K562 (cell line): ENCODE data around the gene MRGPRF. TPM values are rescaled to one million over a fixed set of nuclear protein-coding genes. Genes with fewer than 3 reads are reported as not detected.

Source experiments
- CBX5 ChIP-seq: IDR thresholded peaks from 2 replicates; pipeline ENCODE4 v1.6.1; 2014; ENCODE audit warnings: low read depth, borderline replicate concordance
- CSDE1 ChIP-seq, 2 experiments: fragments of 450-650 bp; IDR thresholded peaks; 2 replicates each; pipeline ENCODE4 v1.6.1; 2016; ENCODE audit warnings: mild to moderate bottlenecking in 1 of 2
- EHMT2 ChIP-seq: fragments of 450-650 bp; IDR thresholded peaks from 2 replicates; pipeline ENCODE4 v1.6.1; 2018; ENCODE audit warnings: antibody characterized with exemption
- FOXJ2 ChIP-seq: fragments of 200-800 bp; sonication (Bioruptor generic); IDR thresholded peaks from 2 replicates; pipeline ENCODE4 v1.6.1; 2016; ENCODE audit warnings: missing genetic modification characterization, missing compliant biosample characterization
- HDAC6 ChIP-seq: IDR thresholded peaks from 2 replicates; pipeline ENCODE4 v1.6.1; 2012; ENCODE audit warnings: low read depth, mild to moderate bottlenecking, control low read depth, inconsistent platforms, low read length, moderate library complexity
- KLF16 ChIP-seq: IDR thresholded peaks from 2 replicates; pipeline ENCODE4 v1.6.1; 2016; ENCODE audit warnings: antibody characterized with exemption
- KLF6 ChIP-seq: fragments of 250-450 bp; sonication (Bioruptor Pico); IDR thresholded peaks from 2 replicates; pipeline ENCODE4 v1.4.0; 2020; ENCODE audit warnings: mild to moderate bottlenecking, moderate library complexity, borderline replicate concordance
- L3MBTL2 ChIP-seq: fragments of 450-650 bp; IDR thresholded peaks from 2 replicates; pipeline ENCODE4 v1.6.1; 2016; ENCODE audit warnings: mild to moderate bottlenecking, moderate library complexity
- MCM2 ChIP-seq: fragments of 450-650 bp; IDR thresholded peaks from 2 replicates; pipeline ENCODE4 v1.6.1; 2017; ENCODE audit warnings: low read depth, mild to moderate bottlenecking
- MEIS2 ChIP-seq: fragments of 450-650 bp; IDR thresholded peaks from 2 replicates; pipeline ENCODE4 v1.6.1; 2014; ENCODE audit warnings: mild to moderate bottlenecking; ENCODE audit not compliant: partially characterized antibody
- NCOA4 ChIP-seq: fragments of 450-650 bp; IDR thresholded peaks from 2 replicates; pipeline ENCODE4 v1.6.1; 2018; ENCODE audit warnings: mild to moderate bottlenecking; ENCODE audit not compliant: partially characterized antibody
- NONO ChIP-seq, 2 experiments: fragments of 200-400 bp in 1 of 2; fragments of 450-650 bp in 1 of 2; formaldehyde crosslinking in 1 of 2; IDR thresholded peaks; 2 replicates each; pipeline ENCODE4 v1.6.1; 2017; ENCODE audit warnings: low read depth in 2 of 2, mild to moderate bottlenecking in 2 of 2, moderate library complexity in 2 of 2, low read length in 1 of 2
- NR4A1 ChIP-seq, 2 experiments: fragments of 250-450 bp in 1 of 2; fragments of 450-650 bp in 1 of 2; sonication (Bioruptor Pico) in 1 of 2; IDR thresholded peaks; 2 replicates each; pipeline versions ENCODE4 v1.4.0 to v1.6.1; 2016 to 2020; ENCODE audit warnings: mild to moderate bottlenecking in 2 of 2, missing compliant biosample characterization in 1 of 2, missing genetic modification characterization in 1 of 2, moderate library complexity in 1 of 2
- PHB ChIP-seq: fragments of 250-450 bp; sonication (Bioruptor Pico); IDR thresholded peaks from 2 replicates; pipeline ENCODE4 v1.5.0; 2021
- PHF21A ChIP-seq: fragments of 450-650 bp; IDR thresholded peaks from 2 replicates; pipeline ENCODE4 v1.6.1; 2017; ENCODE audit warnings: low read depth, borderline replicate concordance
- POLR2H ChIP-seq: IDR thresholded peaks from 2 replicates; pipeline ENCODE4 v1.6.1; 2016; ENCODE audit warnings: missing genetic modification characterization, low read depth, mild to moderate bottlenecking, control low read depth, missing compliant biosample characterization, moderate library complexity
- RAD21 ChIP-seq, 2 experiments: fragments of 250-450 bp in 1 of 2; fragments of 450-650 bp in 1 of 2; sonication (Bioruptor Pico) in 1 of 2; formaldehyde crosslinking in 1 of 2; IDR thresholded peaks in 1 of 2; conservative IDR thresholded peaks in 1 of 2; 2 replicates each; pipeline versions ENCODE4 v1.4.0 to v1.8.0; 2020 to 2022; ENCODE audit warnings: mild to moderate bottlenecking in 2 of 2, moderate library complexity in 1 of 2
- RBM34 ChIP-seq: fragments of 200-400 bp; formaldehyde crosslinking; IDR thresholded peaks from 2 replicates; pipeline ENCODE4 v1.6.1; 2018; ENCODE audit warnings: low read length, borderline replicate concordance; ENCODE audit not compliant: insufficient read depth
- RNF2 ChIP-seq: sonication (generic); IDR thresholded peaks from 2 replicates; pipeline ENCODE4 v1.6.1; 2016
- SRF ChIP-seq, 2 experiments: fragments of 250-450, 450-650 bp in 1 of 2; sonication (Bioruptor Pico) in 1 of 2; sonication (generic) in 1 of 2; formaldehyde crosslinking; IDR thresholded peaks; 2 replicates each; pipeline versions ENCODE4 v1.5.0 to v1.5.1; 2020 to 2022; ENCODE audit warnings: mild to moderate bottlenecking in 1 of 2, missing genetic modification reagents in 1 of 2
- TARDBP ChIP-seq: fragments of 450-650 bp; IDR thresholded peaks from 2 replicates; pipeline ENCODE4 v1.6.1; 2016
- ZEB2 ChIP-seq: fragments of 450-650 bp; IDR thresholded peaks from 2 replicates; pipeline ENCODE4 v1.6.1; 2016
- ZKSCAN8 ChIP-seq: fragments of 200-800 bp; sonication (Bioruptor generic); IDR thresholded peaks from 2 replicates; pipeline ENCODE4 v1.6.1; 2016; ENCODE audit warnings: missing genetic modification characterization, missing compliant biosample characterization
- ZNF146 ChIP-seq: IDR thresholded peaks from one replicate; pipeline ENCODE4 v1.6.1; 2018; ENCODE audit warnings: missing compliant biosample characterization; ENCODE audit not compliant: unreplicated experiment
- ZNF24 ChIP-seq: fragments of 450-650 bp; IDR thresholded peaks from 2 replicates; pipeline ENCODE4 v1.6.1; 2016
- polyA plus RNA-seq, 8 experiments: library from polyadenylated mRNA; depleted of rRNA in 4 of 8; stranded (reverse) in 5 of 8; unstranded in 3 of 8; fragments of >200 nt; fragmentation: Nextera tagmentation in 2 of 8; fragmentation: Illumina TruSeq in 1 of 8; extraction: Ambion mirVana in 2 of 8; extraction: Trizol in 1 of 8; gene quantifications; 2 replicates each; pipeline versions ENCODE4 v1.2.1 to v1.2.3, GENCODE V29; 2011 to 2014; ENCODE audit warnings: inconsistent platforms in 1 of 8, missing spikeins in 1 of 8
- total RNA-seq, 7 experiments: library from RNA; depleted of rRNA in 6 of 7; stranded (reverse); fragments of >200 nt in 6 of 7; fragmentation: Illumina TruSeq in 2 of 7; extraction: Trizol in 2 of 7; gene quantifications; 2 replicates each; pipeline versions ENCODE4 v1.2.1 to v1.2.3, GENCODE V29; 2011 to 2021; ENCODE audit warnings: low replicate concordance in 1 of 7
- TF ChIP-seq, protein P1 (sequence below): fragments of 250-450 bp; sonication (Bioruptor Pico); IDR thresholded peaks from 2 replicates; pipeline ENCODE4 v1.4.0; 2020; ENCODE audit warnings: mild to moderate bottlenecking, moderate library complexity, borderline replicate concordance
- TF ChIP-seq, protein P2 (sequence below): fragments of 450-650 bp; IDR thresholded peaks from 2 replicates; pipeline ENCODE4 v1.7.1; 2018; ENCODE audit warnings: mild to moderate bottlenecking, low read depth; ENCODE audit not compliant: partially characterized antibody

MRGPRF gene
- total and polyA plus RNA-seq, 9 of the 15 experiments (the other 6 are each of a cell fraction or from before 2014, with no cell fraction given), result not detected

DNA sequence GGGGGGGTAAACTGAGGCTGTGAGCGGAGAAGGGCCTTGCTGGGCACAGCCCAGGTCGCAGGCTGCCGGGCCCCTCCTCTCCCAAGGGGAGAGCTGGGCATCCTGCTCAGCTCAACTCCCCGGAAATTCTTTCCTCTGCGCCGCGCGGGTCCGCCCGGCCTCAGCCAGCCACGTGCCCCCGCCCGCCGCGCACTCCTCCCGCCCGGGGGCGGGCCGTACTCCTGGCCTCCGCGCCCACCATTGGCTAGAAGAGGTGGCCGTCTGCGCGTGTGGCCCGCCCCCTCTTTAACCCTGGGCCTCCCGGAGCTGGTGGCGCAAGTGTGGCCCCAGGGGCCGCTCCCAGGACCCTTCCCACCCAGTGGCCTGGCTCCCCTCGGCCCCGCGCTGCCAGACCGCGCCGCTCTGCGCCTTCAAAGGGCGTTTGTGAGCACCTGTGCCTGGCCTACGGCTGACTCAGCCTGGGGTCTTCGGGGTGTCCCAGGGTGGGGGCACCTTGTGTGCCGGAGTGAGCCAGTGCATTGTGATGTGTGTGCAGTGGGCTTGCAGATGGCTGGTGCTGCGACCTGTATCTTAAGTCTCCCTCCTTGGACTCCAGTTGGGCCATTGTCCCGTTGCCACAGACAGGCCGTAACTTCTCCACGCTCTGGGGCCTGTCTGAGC lies 2.0 kb downstream of the MRGPRF start (continued):
- no peak for TF ChIP-seq ZNF24
- TF ChIP-seq PHB (CRISPR knock-in tag), result no peak
- no peak for TF ChIP-seq ZEB2
- TF ChIP-seq, protein P1, sequence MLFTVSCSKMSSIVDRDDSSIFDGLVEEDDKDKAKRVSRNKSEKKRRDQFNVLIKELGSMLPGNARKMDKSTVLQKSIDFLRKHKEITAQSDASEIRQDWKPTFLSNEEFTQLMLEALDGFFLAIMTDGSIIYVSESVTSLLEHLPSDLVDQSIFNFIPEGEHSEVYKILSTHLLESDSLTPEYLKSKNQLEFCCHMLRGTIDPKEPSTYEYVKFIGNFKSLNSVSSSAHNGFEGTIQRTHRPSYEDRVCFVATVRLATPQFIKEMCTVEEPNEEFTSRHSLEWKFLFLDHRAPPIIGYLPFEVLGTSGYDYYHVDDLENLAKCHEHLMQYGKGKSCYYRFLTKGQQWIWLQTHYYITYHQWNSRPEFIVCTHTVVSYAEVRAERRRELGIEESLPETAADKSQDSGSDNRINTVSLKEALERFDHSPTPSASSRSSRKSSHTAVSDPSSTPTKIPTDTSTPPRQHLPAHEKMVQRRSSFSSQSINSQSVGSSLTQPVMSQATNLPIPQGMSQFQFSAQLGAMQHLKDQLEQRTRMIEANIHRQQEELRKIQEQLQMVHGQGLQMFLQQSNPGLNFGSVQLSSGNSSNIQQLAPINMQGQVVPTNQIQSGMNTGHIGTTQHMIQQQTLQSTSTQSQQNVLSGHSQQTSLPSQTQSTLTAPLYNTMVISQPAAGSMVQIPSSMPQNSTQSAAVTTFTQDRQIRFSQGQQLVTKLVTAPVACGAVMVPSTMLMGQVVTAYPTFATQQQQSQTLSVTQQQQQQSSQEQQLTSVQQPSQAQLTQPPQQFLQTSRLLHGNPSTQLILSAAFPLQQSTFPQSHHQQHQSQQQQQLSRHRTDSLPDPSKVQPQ (CRISPR knock-in tag), result no peak
- no peak for TF ChIP-seq ZNF146 (CRISPR knock-in tag)
- TF ChIP-seq, protein P2, sequence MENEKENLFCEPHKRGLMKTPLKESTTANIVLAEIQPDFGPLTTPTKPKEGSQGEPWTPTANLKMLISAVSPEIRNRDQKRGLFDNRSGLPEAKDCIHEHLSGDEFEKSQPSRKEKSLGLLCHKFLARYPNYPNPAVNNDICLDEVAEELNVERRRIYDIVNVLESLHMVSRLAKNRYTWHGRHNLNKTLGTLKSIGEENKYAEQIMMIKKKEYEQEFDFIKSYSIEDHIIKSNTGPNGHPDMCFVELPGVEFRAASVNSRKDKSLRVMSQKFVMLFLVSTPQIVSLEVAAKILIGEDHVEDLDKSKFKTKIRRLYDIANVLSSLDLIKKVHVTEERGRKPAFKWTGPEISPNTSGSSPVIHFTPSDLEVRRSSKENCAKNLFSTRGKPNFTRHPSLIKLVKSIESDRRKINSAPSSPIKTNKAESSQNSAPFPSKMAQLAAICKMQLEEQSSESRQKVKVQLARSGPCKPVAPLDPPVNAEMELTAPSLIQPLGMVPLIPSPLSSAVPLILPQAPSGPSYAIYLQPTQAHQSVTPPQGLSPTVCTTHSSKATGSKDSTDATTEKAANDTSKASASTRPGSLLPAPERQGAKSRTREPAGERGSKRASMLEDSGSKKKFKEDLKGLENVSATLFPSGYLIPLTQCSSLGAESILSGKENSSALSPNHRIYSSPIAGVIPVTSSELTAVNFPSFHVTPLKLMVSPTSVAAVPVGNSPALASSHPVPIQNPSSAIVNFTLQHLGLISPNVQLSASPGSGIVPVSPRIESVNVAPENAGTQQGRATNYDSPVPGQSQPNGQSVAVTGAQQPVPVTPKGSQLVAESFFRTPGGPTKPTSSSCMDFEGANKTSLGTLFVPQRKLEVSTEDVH, result no peak
- no peak for TF ChIP-seq MCM2
- no peak for TF ChIP-seq NR4A1 (CRISPR knock-in tag; IDR thresholded peaks at IDR 0.05)
- no peak for TF ChIP-seq NR4A1 (tag; IDR thresholded peaks at IDR 0.05)
- TF ChIP-seq PHF21A, result no peak
- TF ChIP-seq POLR2H (tag), result no peak
- no peak for TF ChIP-seq KLF16
- TF ChIP-seq FOXJ2 (tag), result no peak
- TF ChIP-seq TARDBP, result no peak
- no peak for TF ChIP-seq EHMT2
- peak; percentile 90 for TF ChIP-seq L3MBTL2
- no peak for TF ChIP-seq HDAC6
- TF ChIP-seq RAD21 (CRISPR knock-in tag; conservative IDR thresholded peaks at IDR 0.05 in 1 of 2, IDR thresholded peaks at IDR 0.05 in 1 of 2), result no peak
- TF ChIP-seq SRF (CRISPR knock-in tag; IDR thresholded peaks at IDR 0.05), result no peak
- no peak for TF ChIP-seq NONO (IDR thresholded peaks at IDR 0.05; ENCODE audit: low read depth in 2 of 2, low read length in 1 of 2)
- TF ChIP-seq CSDE1 (IDR thresholded peaks at IDR 0.05), result no peak
- no peak for TF ChIP-seq MEIS2
- TF ChIP-seq RBM34, result no peak
- no peak for TF ChIP-seq RNF2
- no peak for TF ChIP-seq ZKSCAN8 (CRISPR knock-in tag)
- no peak for TF ChIP-seq KLF6 (CRISPR knock-in tag)
- TF ChIP-seq CBX5, result no peak
- no peak for TF ChIP-seq NCOA4
